ENCODE results near the gene PLAGL2. TPM values are rescaled to one million over a fixed set of nuclear protein-coding genes. Genes with fewer than 3 reads are reported as not detected.
"Not testable (repeated sequence)": the region's sequence is repeated elsewhere in the genome, so short reads cannot be mapped to it uniquely, and the experiment has no call there.

Gene PLAGL2
- total RNA-seq, 1 experiment from 2014 or later, result 40.6 TPM

- CTCF ChIA-PET, result no interaction called here
- no peak for DNase-seq (ENCODE audit: low read depth, low spot score)
- POLR2A ChIA-PET, result interaction anchor here (0.7 kb wide), 1 partner anchor 117 kb away, joined by 3 read pairs; no protein-coding TSS in a partner anchor
- no peak overlapping the region for H3K27ac ChIP-seq (ENCODE audit: low read length)
- ATAC-seq, result no peak
- in situ Hi-C loops (cut with HindIII; ENCODE audit: low pct_unique_long_range_greater_than_20kb, low sequenced_read_pairs), result no loop called here
- no peak overlapping the region for H3K4me3 ChIP-seq (ENCODE audit: low read depth in 2 of 2, low read length in 2 of 2)
- peaks cover 39% of the 10 kb centered on the region for H3K36me3 ChIP-seq (ENCODE audit: control insufficient read depth, insufficient read depth, low read length)
- intact Hi-C loops (cut with micrococcal nuclease; ENCODE audit: unreplicated experiment), result loop anchor here (10.0 kb wide), 1 partner anchor 564 kb away; the partner anchor contains the start of gene COX4I2
- H3K4me1 ChIP-seq (ENCODE audit: control insufficient read depth, insufficient read depth, low read length), result no peaks in the 10 kb centered on the region
- H3K27me3 ChIP-seq (ENCODE audit: control insufficient read depth, insufficient read depth, low read length), result no peaks in the 10 kb centered on the region
- no TSS peak for BruUV-seq (replicated peaks)
- no peaks in the 10 kb centered on the region for H3K9me3 ChIP-seq (ENCODE audit: control insufficient read depth, insufficient read depth, low read depth, low read length)
- TF ChIP-seq TCF7L2 (IDR thresholded peaks at IDR 0.05; ENCODE audit: low read depth, low read length), result no peak
- no peak for TF ChIP-seq CTCF (IDR thresholded peaks at IDR 0.05)
- no peak for TF ChIP-seq REST (IDR thresholded peaks at IDR 0.05; ENCODE audit: insufficient read depth in 1 of 2, low read depth in 2 of 2, low read length in 1 of 2)
These were observed 8.5 kb downstream of the PLAGL2 start for GRCh38 chr20:32199006-32199405.

GRCh38 chr20:32197136-32197535, 10.4 kb downstream of the PLAGL2 start:
- intact Hi-C loops (cut with micrococcal nuclease; ENCODE audit: unreplicated experiment), result loop anchor here (10.0 kb wide), 1 partner anchor 562 kb away; the partner anchor contains the start of gene COX4I2
- CTCF ChIA-PET; BruUV-seq (replicated peaks); DNase-seq (ENCODE audit: low read depth, low spot score); POLR2A ChIA-PET; H3K27me3 ChIP-seq (ENCODE audit: control insufficient read depth, insufficient read depth, low read length); H3K4me1 ChIP-seq (ENCODE audit: control insufficient read depth, insufficient read depth, low read length); H3K9me3 ChIP-seq (ENCODE audit: control insufficient read depth, insufficient read depth, low read depth, low read length); in situ Hi-C loops (cut with HindIII; ENCODE audit: low pct_unique_long_range_greater_than_20kb, low sequenced_read_pairs); ATAC-seq; H3K27ac ChIP-seq (ENCODE audit: low read length); H3K4me3 ChIP-seq (ENCODE audit: low read depth in 2 of 2, low read length in 2 of 2): not testable (repeated sequence)
- TF ChIP-seq CTCF (IDR thresholded peaks at IDR 0.05), result peak; percentile 64; the same call in 1 of the 2 replicates
- peaks cover 37% of the 10 kb centered on the region for H3K36me3 ChIP-seq (ENCODE audit: control insufficient read depth, insufficient read depth, low read length)

- in situ Hi-C loops (cut with HindIII; ENCODE audit: low pct_unique_long_range_greater_than_20kb, low sequenced_read_pairs); POLR2A ChIA-PET; DNase-seq (ENCODE audit: low read depth, low spot score); ATAC-seq; H3K27me3 ChIP-seq (ENCODE audit: control insufficient read depth, insufficient read depth, low read length); H3K27ac ChIP-seq (ENCODE audit: low read length); H3K9me3 ChIP-seq (ENCODE audit: control insufficient read depth, insufficient read depth, low read depth, low read length); H3K4me1 ChIP-seq (ENCODE audit: control insufficient read depth, insufficient read depth, low read length); BruUV-seq (replicated peaks); H3K4me3 ChIP-seq (ENCODE audit: low read depth in 2 of 2, low read length in 2 of 2): not testable (repeated sequence)
- peaks cover 36% of the 10 kb centered on the region for H3K36me3 ChIP-seq (ENCODE audit: control insufficient read depth, insufficient read depth, low read length)
- intact Hi-C loops (cut with micrococcal nuclease; ENCODE audit: unreplicated experiment), result loop anchor here (10.0 kb wide), 1 partner anchor 562 kb away; the partner anchor contains the start of gene COX4I2
- CTCF ChIA-PET, result interaction anchor here (0.5 kb wide), 1 partner anchor 261 kb away, joined by 3 read pairs; no protein-coding TSS in a partner anchor
These were observed 10.9 kb downstream of the PLAGL2 start for GRCh38 chr20:32196613-32197012.

All from Panc1 (cell line).